ENCODE data around the gene FOXP3. TPM values are rescaled to one million over a fixed set of nuclear protein-coding genes. Genes with fewer than 3 reads are reported as not detected.

Gene FOXP3
- total RNA-seq, 4 donors from 2014 or later: not detected

- TF ChIP-seq CTCF (IDR thresholded peaks at IDR 0.05) (no peak), POLR2A (IDR thresholded peaks at IDR 0.05) (no peak)
- no peaks in the 10 kb centered on the region for H3K4me1 ChIP-seq
- H3K27ac ChIP-seq: no peak overlapping the region
- no peak for DNase-seq
- H3K4me3 ChIP-seq: no peak overlapping the region
- no peaks in the 10 kb centered on the region for H3K36me3 ChIP-seq
- H3K9me3 ChIP-seq: no peaks in the 10 kb centered on the region
- intact Hi-C loops (cut with DNase I; ENCODE audit: low total_unique reads): no loop called here
- no peaks in the 10 kb centered on the region for H3K27me3 ChIP-seq
These were observed 36.8 kb downstream of the FOXP3 start for GRCh38 chrX:49227726-49228125.

GRCh38 chrX:49226946-49227345 lies 37.6 kb downstream of the FOXP3 start:
- intact Hi-C loops (cut with DNase I; ENCODE audit: low total_unique reads): no loop called here

GRCh38 chrX:49225858-49226257 lies 38.7 kb downstream of the FOXP3 start:
- no peak for TF ChIP-seq POLR2A (IDR thresholded peaks at IDR 0.05)
- no peak for TF ChIP-seq CTCF (IDR thresholded peaks at IDR 0.05)
- no peaks in the 10 kb centered on the region for H3K4me1 ChIP-seq
- H3K27me3 ChIP-seq: no peaks in the 10 kb centered on the region
- DNase-seq: no peak
- no peak overlapping the region for H3K27ac ChIP-seq
- no peak overlapping the region for H3K4me3 ChIP-seq
- H3K9me3 ChIP-seq: no peaks in the 10 kb centered on the region
- intact Hi-C loops (cut with DNase I; ENCODE audit: low total_unique reads): no loop called here
- H3K36me3 ChIP-seq: no peaks in the 10 kb centered on the region

More at GRCh38 chrX:49226946-49227345, 37.6 kb downstream of the FOXP3 start:
- Histone ChIP-seq H3K9me3 (no peaks in the 10 kb centered on the region), H3K36me3 (no peaks in the 10 kb centered on the region), H3K4me1 (no peaks in the 10 kb centered on the region), H3K4me3 (no peak overlapping the region), H3K27me3 (no peaks in the 10 kb centered on the region), H3K27ac (no peak overlapping the region)
- TF ChIP-seq POLR2A (IDR thresholded peaks at IDR 0.05) (no peak), CTCF (IDR thresholded peaks at IDR 0.05) (no peak)
- no peak for DNase-seq

- Histone ChIP-seq H3K9me3 (no peaks in the 10 kb centered on the region), H3K4me3 (no peak overlapping the region), H3K27me3 (no peaks in the 10 kb centered on the region), H3K4me1 (no peaks in the 10 kb centered on the region), H3K27ac (no peak overlapping the region), H3K36me3 (no peaks in the 10 kb centered on the region)
- no peak for TF ChIP-seq POLR2A (IDR thresholded peaks at IDR 0.05)
- TF ChIP-seq CTCF (IDR thresholded peaks at IDR 0.05): no peak
- intact Hi-C loops (cut with DNase I; ENCODE audit: low total_unique reads): no loop called here
- no peak for DNase-seq
These were observed 42.6 kb downstream of the FOXP3 start for GRCh38 chrX:49221868-49222267.

GRCh38 chrX:49220100-49220499 lies 44.4 kb downstream of the FOXP3 start:
- H3K9me3 ChIP-seq: no peaks in the 10 kb centered on the region
- no peak overlapping the region for H3K27ac ChIP-seq
- no peaks in the 10 kb centered on the region for H3K27me3 ChIP-seq
- intact Hi-C loops (cut with DNase I; ENCODE audit: low total_unique reads): no loop called here
- H3K4me1 ChIP-seq: no peaks in the 10 kb centered on the region
- H3K4me3 ChIP-seq: no peak overlapping the region
- no peak for DNase-seq
- TF ChIP-seq CTCF (IDR thresholded peaks at IDR 0.05) (no peak), POLR2A (IDR thresholded peaks at IDR 0.05) (no peak)
- H3K36me3 ChIP-seq: no peaks in the 10 kb centered on the region

Measured in uterus (tissue), 4 donors.